Measurements from ENCODE around the gene EXOC1.
"Not testable (repeated sequence)": the region's sequence is repeated elsewhere in the genome, so short reads cannot be mapped to it uniquely, and the experiment has no call there.

The EXOC1 gene

GRCh38 chr4:55853484-55854046, at the start of gene EXOC1:
TSS of gene EXOC1 (plus strand) at chr4:55853648. CDS start at chr4:55858324, 4,676 bp downstream.
- peak; percentile 97 to 99 (median 97) for DNase-seq (ENCODE audit: low read depth in 4 of 4, low spot score in 1 of 4)

- no peak for DNase-seq (ENCODE audit: low read depth in 4 of 4, low spot score in 1 of 4)
These were observed 45.9 kb upstream of the EXOC1 start for GRCh38 chr4:55807556-55807955.

GRCh38 chr4:55808186-55808585, 45.3 kb upstream of the EXOC1 start:
- DNase-seq (ENCODE audit: low read depth in 4 of 4, low spot score in 1 of 4) = no peak

- DNase-seq (ENCODE audit: low read depth in 4 of 4, low spot score in 1 of 4) = no peak
These were observed 44.8 kb upstream of the EXOC1 start for GRCh38 chr4:55808632-55809031.

- DNase-seq (ENCODE audit: low read depth in 4 of 4, low spot score in 1 of 4) = no peak
These were observed 35.8 kb upstream of the EXOC1 start for GRCh38 chr4:55817691-55818090.

GRCh38 chr4:55819634-55820033, 33.8 kb upstream of the EXOC1 start, which contains the start of gene EXOC1L:
TSS of gene EXOC1L (plus strand) at chr4:55819790. CDS start at chr4:55820027, 237 bp downstream.
- DNase-seq (ENCODE audit: low read depth in 4 of 4, low spot score in 1 of 4) = no peak

GRCh38 chr4:55820279-55820678, 33.2 kb upstream of the EXOC1 start:
- DNase-seq (ENCODE audit: low read depth in 4 of 4, low spot score in 1 of 4) = no peak

GRCh38 chr4:55822329-55822728, 31.1 kb upstream of the EXOC1 start:
- no peak for DNase-seq (ENCODE audit: low read depth in 4 of 4, low spot score in 1 of 4)

GRCh38 chr4:55824865-55825264, 28.6 kb upstream of the EXOC1 start:
- DNase-seq (ENCODE audit: low read depth in 4 of 4, low spot score in 1 of 4) = no peak

GRCh38 chr4:55826986-55827385, 26.5 kb upstream of the EXOC1 start:
- DNase-seq (ENCODE audit: low read depth in 4 of 4, low spot score in 1 of 4) = no peak

GRCh38 chr4:55827582-55827981, 25.9 kb upstream of the EXOC1 start:
- no peak for DNase-seq (ENCODE audit: low read depth in 4 of 4, low spot score in 1 of 4)

- no peak for DNase-seq (ENCODE audit: low read depth in 4 of 4, low spot score in 1 of 4)
These were observed 23.4 kb upstream of the EXOC1 start for GRCh38 chr4:55830048-55830447.

GRCh38 chr4:55830716-55831115, 22.7 kb upstream of the EXOC1 start:
- no peak for DNase-seq (ENCODE audit: low read depth in 4 of 4, low spot score in 1 of 4)

GRCh38 chr4:55834086-55834795, 19.2 kb upstream of the EXOC1 start:
- DNase-seq (ENCODE audit: low read depth in 4 of 4, low spot score in 1 of 4) = no peak

GRCh38 chr4:55837903-55838302, 15.5 kb upstream of the EXOC1 start:
- no peak for DNase-seq (ENCODE audit: low read depth in 4 of 4, low spot score in 1 of 4)

- DNase-seq (ENCODE audit: low read depth in 4 of 4, low spot score in 1 of 4) = no peak
These were observed 15.1 kb upstream of the EXOC1 start for GRCh38 chr4:55838356-55838755.

GRCh38 chr4:55838952-55839351, 14.5 kb upstream of the EXOC1 start:
- DNase-seq (ENCODE audit: low read depth in 4 of 4, low spot score in 1 of 4) = no peak

- DNase-seq (ENCODE audit: low read depth in 4 of 4, low spot score in 1 of 4) = no peak
These were observed 12.5 kb upstream of the EXOC1 start for GRCh38 chr4:55840956-55841355.

- not testable (repeated sequence) for DNase-seq (ENCODE audit: low read depth in 4 of 4, low spot score in 1 of 4)
These were observed 11.8 kb upstream of the EXOC1 start for GRCh38 chr4:55841373-55842239.

GRCh38 chr4:55842312-55842711, 11.1 kb upstream of the EXOC1 start:
- DNase-seq (ENCODE audit: low read depth in 4 of 4, low spot score in 1 of 4) = not testable (repeated sequence)

GRCh38 chr4:55849724-55850123, 3.7 kb upstream of the EXOC1 start:
- DNase-seq (ENCODE audit: low read depth in 4 of 4, low spot score in 1 of 4) = no peak

GRCh38 chr4:55851885-55852284, 1.6 kb upstream of the EXOC1 start:
- no peak for DNase-seq (ENCODE audit: low read depth in 4 of 4, low spot score in 1 of 4)

Data from stimulated activated CD4-positive, alpha-beta T cell treated with anti-CD3 and anti-CD28 coated beads, Interleukin-1b, Interleukin-23, amount 100 ng/mL, for 24 hours (primary cell).